ENCODE results near the gene RUNDC3A. TPM values are rescaled to one million over a fixed set of nuclear protein-coding genes. Genes with fewer than 3 reads are reported as not detected.

RUNDC3A gene
- total and polyA plus RNA-seq, 2 of the 8 experiments (the other 6 are each of a cell fraction or from before 2014, with no cell fraction given), result 6.4 to 13.8 TPM

- FAIRE-seq, result no peak
- Histone ChIP-seq H3K23ac (ENCODE audit: insufficient read length) (no peak overlapping the region), H3K79me1 (ENCODE audit: low read depth, low read length) (no peaks in the 10 kb centered on the region), H3K9ac (replicated peaks in 1 of 4; ENCODE audit: extremely low read depth in 1 of 4, low read depth in 3 of 4, low read length in 3 of 4) (no peak overlapping the region), H3K9me3 (ENCODE audit: insufficient read depth in 2 of 2, low read depth in 1 of 2, low read length in 1 of 2) (no peaks in the 10 kb centered on the region), H3K27me3 (replicated peaks in 1 of 4; ENCODE audit: control insufficient read depth in 3 of 4, extremely low read depth in 1 of 4, insufficient read depth in 3 of 4, low read length in 3 of 4) (peaks cover 0 to 2% (median under 1%) of the 10 kb centered on the region in 4 experiments; a peak in 1 of 7 replicates), H2BK120ac (replicated peaks; ENCODE audit: low read depth, low read length) (no peak overlapping the region), H3K4me2 (ENCODE audit: insufficient read depth in 1 of 2, low read depth in 2 of 2, low read length in 2 of 2) (no peak overlapping the region), H2BK15ac (ENCODE audit: low read length) (no peak overlapping the region), H3K56ac (replicated peaks; ENCODE audit: insufficient read length, low read depth, low read length) (no peak overlapping the region), H3K4me1 (replicated peaks in 1 of 4; ENCODE audit: control insufficient read depth in 3 of 4, insufficient read depth in 4 of 4, low read length in 3 of 4) (peaks cover 0 to 2% (median 2%) of the 10 kb centered on the region in 4 experiments; a peak in 5 of 7 replicates), H3K36me3 (ENCODE audit: control insufficient read depth in 2 of 4, insufficient read depth in 4 of 4, low read length in 3 of 4) (no peaks in the 10 kb centered on the region), H3K79me2 (ENCODE audit: control insufficient read depth in 1 of 2, insufficient read depth in 2 of 2, low read length in 2 of 2) (no peaks in the 10 kb centered on the region), H2BK20ac (ENCODE audit: low read length) (no peak overlapping the region), H3K18ac (ENCODE audit: extremely low read depth, low read length) (no peak overlapping the region), H4K91ac (replicated peaks; ENCODE audit: insufficient read length, low read length) (no peak overlapping the region), H3K27ac (ENCODE audit: low read depth, low read length) (no peak overlapping the region), H2AFZ (ENCODE audit: low read length) (no peak overlapping the region), H4K20me1 (replicated peaks in 1 of 2; ENCODE audit: control insufficient read depth in 1 of 2, insufficient read depth in 2 of 2, low read length in 2 of 2) (no peaks in the 10 kb centered on the region), H2BK12ac (ENCODE audit: low read depth, low read length) (no peak overlapping the region), H4K8ac (ENCODE audit: extremely low read depth, insufficient read depth, low read length) (peak overlapping the region; percentile 46; the same call in 1 of the 2 replicates), H4K5ac (ENCODE audit: insufficient read length, low read depth, low read length) (no peak overlapping the region), H3K4ac (replicated peaks; ENCODE audit: insufficient read length, low read depth, low read length) (no peak overlapping the region), H3K14ac (ENCODE audit: insufficient read length) (no peak overlapping the region), H2BK5ac (ENCODE audit: low read depth, low read length) (no peak overlapping the region), H3K4me3 (ENCODE audit: extremely low read depth in 1 of 4, insufficient read depth in 2 of 4, low read depth in 3 of 4, low read length in 4 of 4) (no peak overlapping the region), H3K23me2 (ENCODE audit: low read depth, low read length) (no peaks in the 10 kb centered on the region), H2AK5ac (ENCODE audit: low read depth, low read length) (no peak overlapping the region)
- 77% methylated on average over 5 of the region's 5 CpGs; no CpG with 5 or more reads in 1 of the 2 experiments for WGBS, 2 experiments (ENCODE audit: extremely low coverage in 1 of 2, insufficient coverage in 1 of 2, insufficient read length in 1 of 2, insufficient replicate concordance in 2 of 2, low coverage in 1 of 2, low lambda C conversion rate in 2 of 2, missing lambda C conversion rate in 1 of 2)
- ChIA-PET CTCF (ENCODE audit: partially characterized antibody) (interaction anchor here (0.7 to 11.0 kb wide), 8 partner anchors 15 to 214 kb away, joined by 3 to 158 read pairs (median 6); no protein-coding TSS in a partner anchor), POLR2A (ENCODE audit: partially characterized antibody) (interaction anchor here (1.0 kb wide), 1 partner anchor 21 kb away, joined by 3 read pairs; no protein-coding TSS in a partner anchor)
- TF ChIP-seq GABPA (IDR thresholded peaks at IDR 0.05; ENCODE audit: borderline replicate concordance, insufficient read depth, low read length) (no peak), SAP30 (IDR thresholded peaks at IDR 0.05; ENCODE audit: insufficient read depth, insufficient replicate concordance, low read length) (no peak), POLR2AphosphoS5 (IDR thresholded peaks at IDR 0.05; ENCODE audit: low read depth, low read length) (no peak), CTBP2 (IDR thresholded peaks at IDR 0.05; ENCODE audit: borderline replicate concordance, insufficient read depth, insufficient read length, low read length) (no peak), JUND (IDR thresholded peaks at IDR 0.05; ENCODE audit: low read length) (no peak), YY1 (IDR thresholded peaks at IDR 0.05; ENCODE audit: low read depth, low read length) (no peak), MAX (IDR thresholded peaks at IDR 0.05) (no peak), SIX5 (IDR thresholded peaks at IDR 0.05; ENCODE audit: low read depth, low read length) (no peak), BRCA1 (IDR thresholded peaks at IDR 0.05; ENCODE audit: low read depth, low read length) (no peak), EGR1 (IDR thresholded peaks at IDR 0.05; ENCODE audit: borderline replicate concordance, low read depth, low read length) (no peak), SIN3A (conservative IDR thresholded peaks at IDR 0.05 in 1 of 2, IDR thresholded peaks at IDR 0.05 in 1 of 2; ENCODE audit: low read depth in 1 of 2, low read length in 2 of 2) (no peak), CBX8 (IDR thresholded peaks at IDR 0.05; ENCODE audit: borderline replicate concordance, low read depth, low read length) (no peak), CHD1 (IDR thresholded peaks at IDR 0.05; ENCODE audit: low read depth, low read length) (no peak), ASH2L (IDR thresholded peaks at IDR 0.05; ENCODE audit: low read length) (no peak)
- no peak for DNase-seq (ENCODE audit: low read depth in 1 of 2, low spot score in 2 of 2)
Measured at GRCh38 chr17:44335968-44336367, 27.6 kb downstream of the RUNDC3A start.
